GM12891 (cell line): ENCODE results near the gene TF.

Source experiments
- PAX5 ChIP-seq: IDR thresholded peaks from 2 replicates; pipeline ENCODE4 v1.6.1; 2011; ENCODE audit warnings: low read length, moderate library complexity, mild to moderate bottlenecking; ENCODE audit not compliant: insufficient read depth, severe bottlenecking
- POLR2A ChIP-seq: IDR thresholded peaks from 2 replicates; pipeline ENCODE4 v1.6.1; 2011; ENCODE audit warnings: low read depth, low read length, control low read depth
- POLR2AphosphoS5 ChIP-seq: IDR thresholded peaks from 2 replicates; pipeline ENCODE4 v1.6.1; 2011; ENCODE audit warnings: low read depth, low read length, control low read depth
- POU2F2 ChIP-seq: IDR thresholded peaks from 2 replicates; pipeline ENCODE4 v1.6.1; 2011; ENCODE audit warnings: low read depth, mild to moderate bottlenecking, control low read depth, low read length, moderate library complexity
- SPI1 ChIP-seq: IDR thresholded peaks from 2 replicates; pipeline ENCODE4 v1.6.1; 2011; ENCODE audit warnings: low read depth, low read length, control low read depth
- TAF1 ChIP-seq: IDR thresholded peaks from 2 replicates; pipeline ENCODE4 v1.6.1; 2011; ENCODE audit warnings: low read depth, low read length, control low read depth

DNA sequence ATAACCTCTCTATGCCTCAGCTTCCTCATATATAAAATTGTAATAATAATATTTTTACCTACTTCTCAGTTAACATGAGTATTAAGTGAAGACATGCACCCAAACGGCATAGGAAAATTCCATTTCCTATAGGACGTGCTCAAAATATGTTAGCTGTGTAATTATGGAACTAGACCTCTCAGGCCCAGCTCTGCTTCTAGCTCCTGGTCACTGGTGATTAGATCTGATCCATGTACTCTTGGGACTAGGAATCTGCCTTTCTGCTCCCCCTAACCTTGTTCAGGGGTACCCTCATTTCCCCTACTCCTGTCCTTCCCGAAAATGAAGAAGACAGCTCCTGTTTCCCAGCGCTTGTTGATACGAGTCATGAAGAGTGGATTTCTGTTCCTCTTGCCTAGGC lies 29.6 kb downstream of the TF start:
- TF ChIP-seq POLR2A (no peak), POLR2AphosphoS5 (no peak), TAF1 (no peak), SPI1 (no peak), PAX5 (no peak), POU2F2 (no peak)
